ENCODE measurements around the gene CPNE1. TPM values are rescaled to one million over a fixed set of nuclear protein-coding genes. Genes with fewer than 3 reads are reported as not detected.

CPNE1 gene
- total and polyA plus RNA-seq, 2 donors (not counting 1 experiment from before 2014, with no cell fraction given) = 88.8 to 146 TPM

DNA sequence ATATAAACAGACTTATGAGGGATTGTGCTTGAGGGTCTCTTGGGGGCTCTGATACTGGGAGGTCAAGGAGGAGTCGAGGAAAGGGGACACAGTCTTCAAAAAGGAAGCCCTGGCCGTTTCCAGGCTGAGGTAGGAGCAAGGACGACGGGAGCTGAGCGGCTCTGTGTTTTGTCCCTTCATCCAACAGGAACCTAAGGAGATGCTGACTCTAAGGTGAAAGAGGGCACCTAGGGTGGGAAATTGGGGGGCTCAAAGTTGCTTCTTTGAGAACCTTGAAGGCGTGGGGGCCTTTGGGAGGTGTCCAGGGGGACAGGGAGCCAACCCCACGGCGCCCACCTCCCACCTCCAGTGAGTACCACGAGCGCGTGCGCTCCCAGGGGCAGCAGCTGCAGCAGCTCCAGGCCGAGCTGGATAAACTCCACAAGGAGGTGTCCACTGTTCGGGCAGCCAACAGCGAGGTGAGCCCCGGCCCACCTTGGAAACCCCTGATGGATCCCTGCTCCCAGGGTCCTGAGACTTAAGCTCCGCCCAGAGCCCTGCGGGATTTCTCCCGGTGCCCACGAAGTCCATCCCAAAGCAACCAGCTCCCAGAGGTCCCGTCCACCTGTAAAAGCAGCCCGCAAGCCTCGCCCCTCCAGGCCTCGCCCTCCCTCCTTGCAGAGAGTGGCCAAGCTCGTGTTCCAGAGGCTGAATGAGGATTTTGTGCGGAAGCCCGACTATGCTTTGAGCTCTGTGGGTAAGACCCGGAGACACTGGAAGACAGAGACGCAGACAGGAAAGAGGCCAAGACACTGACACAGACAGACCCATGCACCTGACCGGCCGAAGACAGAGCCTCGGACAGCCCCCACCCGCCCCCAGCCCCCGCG lies 46.2 kb downstream of the CPNE1 start:
- H3K27ac ChIP-seq (ENCODE audit: insufficient read depth, low read length) = peak overlapping the region; percentile 43
- TF ChIP-seq EZH2 (IDR thresholded peaks at IDR 0.05; ENCODE audit: low read length, missing control alignments) = no peak
- no peak for TF ChIP-seq CTCF (conservative IDR thresholded peaks at IDR 0.05 in 1 of 2, IDR thresholded peaks at IDR 0.05 in 1 of 2; ENCODE audit: low read depth in 1 of 2, low read length in 2 of 2)
- peaks cover 8% of the 10 kb centered on the region for H3K36me3 ChIP-seq (ENCODE audit: control insufficient read depth, insufficient read depth, low read length)
- no peaks in the 10 kb centered on the region for H4K20me1 ChIP-seq (ENCODE audit: control insufficient read depth, extremely low read depth, insufficient read depth, low read length)
- H3K4me1 ChIP-seq (ENCODE audit: control insufficient read depth, extremely low read depth, insufficient read depth, low read length) = peaks cover 16% of the 10 kb centered on the region
- peak overlapping the region; percentile 40 for H3K9ac ChIP-seq (ENCODE audit: insufficient read depth, low read length)
- no peaks in the 10 kb centered on the region for H3K79me2 ChIP-seq (ENCODE audit: control insufficient read depth, insufficient read depth, low read length)
- H3K9me3 ChIP-seq (ENCODE audit: control insufficient read depth, insufficient read depth, low read depth, low read length) = no peaks in the 10 kb centered on the region
- peak overlapping the region; percentile 39 for H2AFZ ChIP-seq (ENCODE audit: low read length)
- DNase-seq (ENCODE audit: low read depth in 2 of 2) = peak; percentile 15 to 23
- H3K4me2 ChIP-seq (ENCODE audit: extremely low read depth, insufficient read depth, low read length) = peak overlapping the region; percentile 97
- peak overlapping the region; percentile 54 to 71 (median 62) for H3K4me3 ChIP-seq (replicated peaks in 1 of 4; ENCODE audit: control extremely low read depth in 1 of 4, insufficient read depth in 1 of 4, low read depth in 3 of 4, low read length in 4 of 4)
- no peaks in the 10 kb centered on the region for H3K27me3 ChIP-seq (ENCODE audit: control insufficient read depth, insufficient read depth, low read length)

- peak overlapping the region; percentile 97 for H3K4me2 ChIP-seq (ENCODE audit: extremely low read depth, insufficient read depth, low read length)
- DNase-seq (ENCODE audit: low read depth in 2 of 2) = peak; percentile 49 to 60
- H3K9me3 ChIP-seq (ENCODE audit: control insufficient read depth, insufficient read depth, low read depth, low read length) = no peaks in the 10 kb centered on the region
- H4K20me1 ChIP-seq (ENCODE audit: control insufficient read depth, extremely low read depth, insufficient read depth, low read length) = no peaks in the 10 kb centered on the region
- peaks cover 16% of the 10 kb centered on the region for H3K4me1 ChIP-seq (ENCODE audit: control insufficient read depth, extremely low read depth, insufficient read depth, low read length)
- no peaks in the 10 kb centered on the region for H3K79me2 ChIP-seq (ENCODE audit: control insufficient read depth, insufficient read depth, low read length)
- H3K9ac ChIP-seq (ENCODE audit: insufficient read depth, low read length) = peak overlapping the region; percentile 3
- H3K27ac ChIP-seq (ENCODE audit: insufficient read depth, low read length) = peak overlapping the region; percentile 49
- H2AFZ ChIP-seq (ENCODE audit: low read length) = peak overlapping the region; percentile 25
- H3K36me3 ChIP-seq (ENCODE audit: control insufficient read depth, insufficient read depth, low read length) = peaks cover 8% of the 10 kb centered on the region
- TF ChIP-seq EZH2 (IDR thresholded peaks at IDR 0.05; ENCODE audit: low read length, missing control alignments) (no peak), CTCF (conservative IDR thresholded peaks at IDR 0.05 in 1 of 2, IDR thresholded peaks at IDR 0.05 in 1 of 2; ENCODE audit: low read depth in 1 of 2, low read length in 2 of 2) (peak; percentile 26 to 39)
- no peaks in the 10 kb centered on the region for H3K27me3 ChIP-seq (ENCODE audit: control insufficient read depth, insufficient read depth, low read length)
- peak overlapping the region; percentile 54 to 71 (median 62) for H3K4me3 ChIP-seq (replicated peaks in 1 of 4; ENCODE audit: control extremely low read depth in 1 of 4, insufficient read depth in 1 of 4, low read depth in 3 of 4, low read length in 4 of 4)
Observed at GRCh38 chr20:35617397-35618262, 47.1 kb downstream of the CPNE1 start.

All from fibroblast of lung (primary cell).